ELR (cell line): ENCODE results near the gene INCA1.
A peak's percentile ranks its signal among the peaks of the same experiment; 100 is the strongest.

Source experiments
- DNase-seq: peaks from one replicate; pipeline ENCODE4 v3.0.0-alpha.2; 2015; ENCODE audit warnings: low read depth

The INCA1 gene

DNA sequence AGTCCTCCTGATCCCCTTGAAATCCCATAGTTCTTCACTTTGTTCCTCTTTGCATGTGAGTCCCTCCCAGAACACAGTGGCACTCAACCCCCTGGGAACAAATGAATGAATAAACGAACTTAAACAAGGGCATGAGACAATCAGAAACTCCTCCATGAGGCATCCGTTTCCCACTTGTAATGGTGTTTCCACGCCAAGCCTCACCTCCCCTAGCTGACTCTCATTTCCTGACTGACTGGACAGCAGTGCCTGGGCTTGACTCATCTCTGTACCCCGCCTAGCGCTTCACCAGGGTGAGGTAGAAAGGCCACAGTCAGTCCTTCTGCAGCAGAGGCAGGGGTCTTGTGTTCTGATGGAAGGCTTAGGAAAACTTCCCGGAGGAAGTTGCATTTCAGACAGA, 14.6 kb upstream of the INCA1 start:
- peak; percentile 87 for DNase-seq

DNA sequence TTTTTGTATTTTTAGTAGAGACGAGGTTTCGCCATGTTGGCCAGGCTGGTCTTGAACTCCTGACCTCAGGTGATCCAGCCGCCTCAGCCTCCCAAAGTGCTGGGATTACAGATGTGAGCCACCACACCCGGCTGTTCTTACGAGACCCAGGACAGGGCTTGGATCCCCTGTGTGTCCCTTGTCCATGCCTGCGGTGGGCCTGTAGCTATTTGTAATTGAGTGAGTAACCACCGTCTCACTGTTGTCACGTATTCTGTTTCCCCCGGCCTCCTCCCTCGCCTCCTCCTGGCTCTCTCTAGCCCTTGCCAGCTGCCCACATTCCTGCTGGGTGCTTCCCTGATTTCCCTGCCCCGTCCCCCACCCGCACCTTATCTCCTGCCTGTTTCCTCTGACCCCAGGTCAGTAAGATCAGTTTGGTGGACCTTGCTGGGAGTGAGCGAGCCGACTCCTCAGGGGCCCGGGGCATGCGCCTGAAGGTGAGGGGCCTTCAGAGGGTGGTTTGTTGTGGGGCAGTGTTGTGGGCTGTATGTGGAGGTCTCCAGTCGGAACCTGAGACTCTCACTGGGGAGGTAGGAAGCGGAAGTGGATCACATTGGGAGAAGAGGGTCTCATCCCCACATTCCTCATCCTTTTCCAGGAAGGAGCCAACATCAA, 6.0 kb upstream of the INCA1 start:
- DNase-seq: no peak

DNA sequence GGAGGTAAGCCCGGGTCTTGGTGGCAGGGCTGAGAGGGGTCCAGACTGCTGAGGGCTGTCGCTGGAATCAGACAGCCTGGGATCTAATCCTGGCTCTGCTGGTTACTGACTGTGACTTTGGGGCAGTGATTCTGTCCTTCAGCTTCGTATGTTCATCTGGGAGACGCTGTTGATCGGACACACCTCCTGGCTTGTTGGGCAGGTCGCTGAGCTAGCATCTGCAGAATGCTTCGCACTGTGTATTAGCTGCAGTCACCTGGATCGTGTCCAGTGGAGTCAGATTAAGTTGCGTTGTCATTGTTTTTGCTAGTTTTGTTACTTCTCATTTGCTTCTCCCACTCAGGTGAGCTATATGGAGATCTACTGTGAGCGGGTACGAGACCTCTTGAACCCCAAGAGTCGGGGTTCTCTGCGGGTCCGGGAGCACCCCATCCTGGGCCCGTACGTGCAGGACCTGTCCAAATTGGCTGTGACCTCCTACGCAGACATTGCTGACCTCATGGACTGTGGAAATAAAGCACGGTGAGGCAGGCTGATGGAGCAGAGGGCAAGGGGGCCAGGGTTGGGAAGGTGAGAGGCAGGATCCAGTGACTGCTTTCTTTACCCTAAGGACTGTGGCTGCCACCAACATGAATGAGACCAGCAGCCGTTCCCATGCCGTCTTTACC, 4.9 kb upstream of the INCA1 start:
- no peak for DNase-seq

DNA sequence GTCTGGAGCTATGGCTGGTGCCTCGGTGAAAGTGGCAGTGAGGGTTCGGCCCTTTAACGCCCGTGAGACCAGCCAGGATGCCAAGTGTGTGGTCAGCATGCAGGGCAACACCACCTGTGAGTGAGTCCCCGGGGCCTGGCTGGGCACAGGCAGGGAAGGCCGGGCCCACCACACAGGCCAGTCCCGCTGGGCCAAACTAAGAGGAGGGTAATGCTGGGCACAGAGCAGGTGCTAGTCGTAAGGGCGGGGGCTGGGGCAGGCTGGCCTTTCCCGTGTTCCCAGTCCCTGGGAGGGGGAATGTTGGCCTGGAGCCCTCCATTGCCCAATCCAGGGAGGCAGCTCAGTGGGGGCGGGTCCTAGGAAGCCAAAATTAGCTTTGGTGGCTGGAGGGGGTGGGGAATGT, 2.9 kb upstream of the INCA1 start:
- DNase-seq: no peak

DNA sequence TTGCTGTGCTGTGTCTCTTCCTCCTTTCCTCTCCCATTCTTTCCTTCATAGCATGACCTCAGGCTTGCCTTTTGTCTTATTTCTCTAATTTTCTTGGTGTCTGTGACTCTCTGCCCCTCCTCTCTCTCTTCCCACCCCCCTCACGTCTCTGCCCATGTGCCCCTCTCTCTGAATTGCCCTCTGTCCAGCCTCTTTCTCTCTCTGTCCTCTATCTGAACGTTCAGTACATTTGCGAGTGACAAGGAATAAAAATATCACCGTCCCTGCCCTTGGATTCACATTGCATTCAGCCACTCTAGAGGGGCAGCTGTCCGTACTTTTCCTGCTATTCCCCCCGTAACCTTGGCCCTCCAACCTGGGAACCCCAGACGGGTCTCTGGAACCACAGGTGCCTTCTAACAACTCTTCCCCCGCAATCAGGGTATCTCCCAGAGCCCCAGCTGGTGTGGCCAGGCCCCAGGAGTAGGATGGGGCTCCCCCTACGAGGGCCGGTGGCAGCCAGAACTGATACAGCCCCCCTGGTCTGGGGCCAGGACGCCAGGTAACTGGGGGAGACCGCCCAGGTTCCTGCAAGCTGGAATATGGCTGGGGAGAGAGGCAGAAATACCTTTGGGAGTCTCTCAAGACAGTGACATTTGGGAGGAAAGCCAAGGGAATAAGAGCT, 2.2 kb upstream of the INCA1 start:
- no peak for DNase-seq

DNA sequence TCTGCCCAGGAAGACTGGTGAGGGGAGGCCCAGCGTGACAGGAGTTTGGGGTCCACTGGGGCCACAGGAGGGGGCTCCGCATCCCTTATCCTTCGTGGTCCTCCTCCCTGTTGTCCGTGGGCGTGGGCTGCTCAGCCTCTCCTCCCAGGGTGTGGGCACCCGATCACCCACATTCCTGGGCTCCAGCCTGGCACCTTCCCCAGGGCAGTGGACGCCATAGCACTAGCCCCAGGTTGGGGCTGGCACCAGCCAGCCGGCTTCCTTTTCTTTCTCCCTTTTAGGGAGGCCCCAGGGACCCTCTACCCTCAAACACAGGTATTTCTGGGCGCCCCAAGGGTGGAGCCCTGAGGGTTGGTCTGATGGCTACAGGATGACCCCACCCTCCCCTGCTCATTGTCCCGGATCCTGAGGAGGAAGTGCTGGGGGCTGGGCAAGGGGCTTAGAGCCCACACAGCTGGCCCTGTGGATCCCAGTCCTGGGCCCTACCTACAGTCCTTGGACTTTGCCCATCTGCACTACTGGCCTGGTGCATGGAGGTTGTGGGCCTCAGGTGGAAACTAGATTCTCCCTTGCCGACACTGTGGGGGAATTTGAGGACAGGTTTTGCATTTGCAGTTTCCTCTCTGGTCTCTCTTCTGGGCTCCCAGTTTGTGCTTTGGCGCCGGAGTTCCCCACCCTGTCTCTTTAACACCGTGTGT, 1.6 kb upstream of the INCA1 start:
- DNase-seq: no peak

DNA sequence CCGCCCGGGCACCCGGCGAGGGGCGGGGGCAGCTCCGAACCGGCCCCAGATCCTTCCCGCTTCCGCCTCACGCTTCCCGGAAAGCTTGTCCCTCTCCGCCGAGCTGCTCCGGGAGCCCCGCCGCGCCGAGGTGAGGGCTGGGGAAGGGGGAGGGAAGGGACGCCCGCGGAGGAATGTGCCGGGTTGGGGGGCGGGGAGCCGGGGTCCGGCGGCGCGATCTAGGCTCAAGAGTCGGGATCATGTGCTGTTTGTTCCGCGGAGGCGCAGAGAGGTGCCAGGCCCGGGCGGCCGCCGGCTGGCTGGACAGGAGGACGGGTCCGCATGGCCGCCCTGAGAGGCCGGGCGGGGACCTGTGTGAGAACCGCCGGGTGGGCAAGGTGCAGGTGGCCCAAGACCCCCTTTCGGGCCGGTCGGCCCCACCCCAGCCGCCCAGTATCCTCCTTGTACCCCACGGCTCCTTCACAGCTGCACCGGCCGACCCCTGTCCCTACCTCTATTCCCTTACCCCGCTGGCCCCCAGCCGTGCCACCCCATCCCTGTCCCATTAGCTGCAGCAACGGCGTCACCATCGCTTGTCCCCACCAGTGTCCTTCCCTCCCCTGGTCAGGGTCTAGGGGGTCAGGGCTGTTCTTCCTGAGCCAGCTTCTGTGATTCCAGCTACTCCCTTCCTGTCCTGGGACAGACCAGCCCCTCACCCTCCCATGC, 857 bp upstream of the INCA1 start:
- DNase-seq: peak; percentile 51

DNA sequence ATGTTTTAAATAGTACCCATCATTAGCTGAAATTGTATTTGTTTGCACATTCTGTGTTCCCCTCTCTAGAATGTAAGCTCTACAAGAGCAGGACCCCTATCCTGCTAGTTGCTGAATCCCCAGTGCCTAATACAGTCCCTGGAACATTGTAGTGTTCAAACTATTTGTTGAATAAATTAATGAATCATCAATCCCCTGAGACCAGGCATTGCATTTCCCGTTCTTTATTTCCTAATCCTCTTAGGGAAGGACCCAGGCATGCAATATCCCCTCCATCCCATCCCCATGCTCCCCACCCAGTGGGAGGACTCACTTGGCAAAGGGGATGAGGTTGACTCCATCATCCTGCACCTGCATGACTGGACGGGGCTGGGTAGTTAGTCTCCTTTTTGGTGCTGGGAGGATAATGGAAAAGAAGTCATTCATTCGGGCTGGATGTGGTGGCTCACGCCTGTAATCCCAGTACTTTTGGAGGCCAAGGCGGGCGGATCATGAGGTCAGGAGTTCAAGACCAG, 3.2 kb downstream of the INCA1 start:
- DNase-seq: no peak

DNA sequence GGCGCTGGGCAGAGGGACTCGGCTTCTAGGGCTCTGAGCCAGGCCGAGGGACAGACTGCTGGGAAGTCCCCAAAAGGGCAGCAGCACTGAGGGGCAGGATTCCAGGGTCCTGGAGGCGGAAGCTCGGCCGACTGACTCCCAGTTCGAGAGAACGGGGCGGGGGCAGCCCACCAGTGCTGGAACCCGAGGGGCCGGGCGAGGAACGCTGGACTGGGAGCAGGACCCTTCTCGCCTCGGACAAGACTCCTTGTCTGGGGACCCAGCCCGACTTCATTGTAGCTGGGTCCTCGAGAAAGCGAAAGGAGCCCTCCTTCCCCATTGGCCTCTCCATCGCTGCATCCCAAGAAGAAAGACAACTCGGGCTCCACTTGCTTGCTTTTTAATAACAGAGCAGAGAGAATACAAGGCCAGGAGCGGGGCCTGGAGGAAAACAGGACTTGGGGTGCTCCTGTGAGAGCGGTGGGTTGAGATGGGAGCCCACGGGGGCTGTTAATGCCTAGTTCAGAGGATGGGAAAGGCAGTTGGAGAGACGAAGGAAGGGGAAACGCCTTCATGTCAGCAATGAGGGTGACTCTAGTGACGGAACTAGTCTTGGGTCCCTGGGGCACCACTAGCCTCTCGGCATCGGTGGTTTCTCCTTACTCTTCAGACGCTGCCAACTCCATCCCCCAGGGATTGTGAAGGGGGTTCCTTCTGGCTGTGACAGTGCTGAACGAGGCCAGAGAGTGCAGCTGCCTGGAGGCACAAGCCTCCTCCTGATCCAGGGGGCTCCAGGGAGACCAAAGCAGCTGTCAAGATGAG, 9.4 kb downstream of the INCA1 start:
- DNase-seq: peak; percentile 35

DNA sequence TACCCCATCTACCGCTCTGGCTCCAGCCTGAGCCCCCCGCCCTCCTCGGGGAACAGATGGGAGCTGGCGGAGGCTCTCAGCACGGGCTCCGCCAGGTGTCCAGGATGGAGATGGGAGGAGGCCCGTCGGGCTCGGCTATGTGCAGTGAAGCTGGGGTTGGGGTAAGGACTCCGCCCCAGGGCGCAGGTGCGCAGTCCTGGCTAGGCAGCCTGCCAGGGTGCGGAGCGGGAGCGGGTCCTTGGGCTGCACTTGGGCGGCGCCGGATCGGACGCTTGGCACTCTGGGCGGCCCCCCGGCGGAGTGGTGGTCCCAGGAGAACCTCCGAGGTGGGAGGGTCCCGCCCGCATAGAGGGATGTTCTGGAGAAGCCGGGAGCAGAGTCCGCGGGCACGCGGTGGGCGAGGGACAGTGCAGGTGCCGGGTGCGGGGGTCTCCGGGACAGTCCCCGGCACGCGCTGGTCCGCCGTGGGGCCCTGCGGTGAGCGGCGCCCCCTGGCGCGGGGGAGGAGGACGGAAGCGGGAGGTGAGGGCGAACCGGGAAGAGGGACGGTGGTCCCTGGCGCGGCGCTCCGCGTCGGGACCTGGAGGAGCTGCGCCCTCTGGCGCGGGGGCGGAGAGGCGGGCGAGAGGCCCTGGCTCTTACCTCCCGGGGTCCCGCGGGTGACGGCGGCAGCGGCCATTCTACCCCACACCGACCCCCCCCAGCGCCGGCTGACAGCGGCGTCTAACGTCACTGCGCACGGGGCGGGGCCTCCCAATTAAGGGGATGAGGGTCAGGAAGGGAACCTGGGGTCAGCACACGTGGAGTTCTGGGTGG, 10.2 kb downstream of the INCA1 start, which contains the start of gene CAMTA2:
Gene CAMTA2, minus strand, starts transcription at position 725 of the 816 bp plus-strand sequence. CDS start 1,453 bp downstream, outside the sequence.
- DNase-seq: peak; percentile 79

DNA sequence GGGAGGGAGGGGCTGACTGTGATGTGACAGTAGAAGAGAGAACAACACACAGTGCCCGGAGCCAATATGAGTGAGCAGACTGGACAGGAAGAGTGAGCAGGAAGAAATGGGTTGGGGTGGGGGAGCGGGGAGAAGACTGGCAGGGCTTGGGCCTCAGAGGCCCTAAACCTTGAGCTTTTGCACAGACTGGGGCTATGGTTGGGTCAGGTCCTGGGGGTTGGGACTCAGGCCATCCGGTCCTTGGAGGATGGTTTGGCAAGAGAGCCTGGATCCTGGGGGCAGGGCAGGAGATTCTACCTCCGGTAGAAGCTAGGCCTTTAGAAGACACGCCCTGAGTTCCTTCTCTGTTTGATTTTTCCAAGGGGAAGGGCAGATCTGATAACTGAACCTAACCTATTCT, 10.9 kb downstream of the INCA1 start:
- peak; percentile 48 for DNase-seq

DNA sequence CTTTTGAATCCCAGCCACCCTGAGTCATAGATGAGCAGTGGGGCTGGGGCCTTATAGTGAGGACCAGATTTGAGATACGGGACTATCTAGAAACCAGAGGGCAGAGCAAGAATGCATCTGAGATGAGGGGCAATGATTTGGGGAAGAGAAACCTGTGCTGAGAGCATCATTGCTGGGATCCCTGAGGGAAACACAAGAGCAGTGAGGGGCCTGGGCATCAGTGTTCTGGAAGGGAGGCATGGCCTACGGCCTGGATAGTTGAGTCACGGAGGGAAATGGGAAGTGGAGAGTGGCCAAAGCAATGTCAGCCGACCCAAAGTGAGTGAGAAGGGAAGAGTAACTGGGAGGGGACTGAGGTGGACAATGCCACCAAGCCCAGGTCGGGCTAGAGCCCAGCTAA, 15.0 kb downstream of the INCA1 start:
- DNase-seq: no peak

DNA sequence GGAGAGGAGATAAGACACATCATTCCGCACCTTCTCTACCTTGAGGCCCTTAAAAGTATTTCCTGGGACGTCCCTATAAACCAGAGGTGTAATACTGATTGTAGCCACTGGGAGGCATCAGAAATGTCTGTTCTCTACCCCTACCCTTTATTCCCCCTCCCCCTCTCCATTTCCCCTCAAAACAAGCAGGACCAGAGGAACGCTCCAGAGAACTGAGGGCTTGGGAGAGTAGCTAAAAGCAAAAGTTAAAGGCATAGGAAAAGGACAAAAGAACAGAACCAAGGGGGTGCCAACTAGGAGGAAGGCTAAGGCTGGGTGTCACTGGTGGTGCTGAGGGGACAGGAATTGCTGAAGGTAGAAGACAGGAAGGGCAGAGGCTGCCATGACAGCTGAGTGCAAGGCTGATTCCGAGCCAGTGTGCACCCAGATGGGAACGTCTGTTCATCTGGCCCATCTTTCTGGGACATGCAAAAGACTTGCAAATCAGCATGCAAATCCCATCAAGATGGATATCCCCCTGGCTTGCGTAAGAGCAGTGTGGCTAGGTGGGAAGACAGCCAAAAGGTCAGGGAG, 16.6 kb downstream of the INCA1 start:
- peak; percentile 65 for DNase-seq

DNA sequence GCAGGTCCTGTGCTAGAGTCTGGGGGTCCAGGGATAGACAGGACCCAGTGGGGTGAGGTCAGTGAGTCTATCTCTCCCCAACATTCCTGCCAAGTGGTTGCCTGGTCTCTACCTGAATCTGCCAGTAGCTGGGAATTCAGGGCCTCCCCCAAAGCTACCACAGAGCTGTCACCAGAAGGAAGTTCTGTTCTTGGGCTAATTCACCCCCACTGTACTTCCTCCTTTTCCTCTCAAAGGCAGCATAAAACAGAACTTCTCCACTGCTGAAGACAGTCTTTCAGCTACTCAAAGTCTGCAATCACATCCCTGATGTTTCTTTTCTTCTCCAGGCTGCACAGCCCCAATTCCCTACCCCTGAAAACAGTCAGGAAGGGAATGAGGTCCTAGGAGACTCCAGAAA, 18.6 kb downstream of the INCA1 start:
- no peak for DNase-seq

DNA sequence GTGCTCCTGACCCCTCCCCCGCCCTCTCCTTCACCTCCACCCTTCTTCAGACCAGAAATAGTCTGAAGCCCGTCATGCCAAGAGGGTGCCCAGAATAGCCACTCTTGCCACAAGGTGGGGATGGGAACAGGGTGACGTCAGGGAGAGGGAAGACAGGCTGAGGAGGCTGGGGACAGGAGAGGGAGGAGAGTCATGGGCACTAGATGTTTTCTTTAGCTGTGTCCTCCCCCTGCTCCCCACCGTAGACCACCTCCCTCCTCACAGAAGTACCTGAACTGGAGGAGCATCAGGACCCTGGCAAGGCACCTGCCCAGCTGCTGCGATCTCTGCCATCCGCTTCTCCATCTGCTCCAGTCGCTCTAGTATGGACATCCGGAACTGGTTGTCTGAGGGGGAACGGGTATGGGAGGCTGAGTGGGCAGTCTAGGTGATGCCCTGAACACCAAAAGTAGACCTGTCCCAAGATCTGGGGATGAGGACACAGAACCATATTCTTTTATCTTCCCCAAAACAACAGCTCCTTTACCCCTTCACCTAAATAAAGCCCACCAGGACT, 23.1 kb downstream of the INCA1 start:
- no peak for DNase-seq

DNA sequence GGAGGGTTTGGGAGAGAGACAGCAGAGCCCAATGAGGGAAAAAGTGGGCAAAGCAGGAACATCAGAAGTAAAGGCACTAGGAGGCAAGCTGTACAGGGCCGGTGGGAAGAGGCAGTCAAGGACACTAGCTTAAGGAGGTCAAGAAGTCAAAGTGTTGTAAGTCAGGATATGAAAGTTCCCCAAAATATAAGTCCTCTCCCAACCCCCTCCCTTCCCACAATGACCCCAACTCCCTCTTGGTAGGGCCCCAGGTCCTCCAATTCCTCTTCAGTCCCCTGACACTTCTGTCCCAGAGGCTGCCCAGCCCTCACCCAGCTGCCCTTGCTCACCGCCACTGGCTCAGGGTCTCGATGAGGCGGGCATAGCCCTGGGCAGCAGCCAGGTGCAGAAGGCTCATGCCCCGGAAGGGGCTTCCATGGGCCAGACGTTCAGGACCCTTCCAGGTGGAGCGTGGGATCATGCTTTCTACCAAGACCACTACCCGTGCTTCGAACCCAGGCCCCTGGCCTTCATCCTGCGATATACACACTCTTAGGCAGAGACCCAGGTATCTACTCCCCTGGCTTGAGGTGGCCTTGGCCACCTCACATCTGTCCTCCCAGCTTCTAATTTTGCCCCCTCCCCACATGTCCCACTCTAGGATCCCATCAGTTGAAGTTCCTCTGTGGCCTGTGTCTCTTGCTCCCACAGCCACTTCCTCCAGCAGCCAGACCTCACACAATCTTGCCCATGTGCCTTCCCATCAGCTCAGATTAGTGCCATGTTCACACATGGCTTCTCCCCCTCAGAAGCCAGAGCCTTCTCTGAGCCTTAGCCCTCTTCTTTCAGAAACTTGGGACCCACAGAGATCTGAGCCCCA, 23.8 kb downstream of the INCA1 start:
- no peak for DNase-seq

DNA sequence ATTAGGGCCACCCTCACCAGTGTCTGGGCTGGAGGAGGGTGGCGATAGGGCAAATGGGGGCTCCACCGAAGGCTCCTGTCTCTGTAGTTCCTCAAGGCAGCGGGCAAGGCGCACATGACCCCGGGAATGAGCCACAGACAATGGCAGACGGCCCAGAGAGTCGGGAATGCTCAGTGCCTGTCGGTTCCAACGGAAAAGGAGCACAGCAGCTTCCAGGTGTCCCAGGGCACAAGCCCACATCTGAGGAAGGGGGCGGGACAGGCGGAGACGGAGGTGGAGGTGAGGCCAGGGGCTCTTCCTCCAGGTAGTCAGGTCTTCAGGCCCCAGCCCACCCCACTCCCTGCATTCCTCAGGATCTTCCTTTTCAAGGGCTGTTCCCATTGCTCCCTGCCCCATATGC, 24.6 kb downstream of the INCA1 start:
- DNase-seq: no peak

DNA sequence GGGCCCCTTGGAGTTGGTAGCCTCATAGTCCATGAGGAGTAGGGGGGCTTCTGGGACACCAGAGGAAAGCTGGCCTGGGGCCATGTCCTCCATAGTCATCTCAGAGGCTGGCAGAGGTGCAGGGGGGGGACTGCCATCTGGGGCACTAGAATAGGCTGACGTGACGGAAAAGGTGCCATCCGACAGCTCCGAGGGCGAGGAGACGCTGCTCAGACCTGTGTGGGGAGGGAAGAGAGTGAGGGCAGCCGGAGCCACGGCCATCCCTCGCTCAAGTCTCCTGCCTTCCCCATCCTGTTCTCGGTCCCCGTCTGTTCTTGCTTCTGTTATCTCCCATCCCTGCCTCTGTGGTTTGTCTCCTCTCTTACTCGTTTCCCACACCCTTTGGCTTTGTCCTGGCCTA, 25.0 kb downstream of the INCA1 start:
- DNase-seq: no peak

DNA sequence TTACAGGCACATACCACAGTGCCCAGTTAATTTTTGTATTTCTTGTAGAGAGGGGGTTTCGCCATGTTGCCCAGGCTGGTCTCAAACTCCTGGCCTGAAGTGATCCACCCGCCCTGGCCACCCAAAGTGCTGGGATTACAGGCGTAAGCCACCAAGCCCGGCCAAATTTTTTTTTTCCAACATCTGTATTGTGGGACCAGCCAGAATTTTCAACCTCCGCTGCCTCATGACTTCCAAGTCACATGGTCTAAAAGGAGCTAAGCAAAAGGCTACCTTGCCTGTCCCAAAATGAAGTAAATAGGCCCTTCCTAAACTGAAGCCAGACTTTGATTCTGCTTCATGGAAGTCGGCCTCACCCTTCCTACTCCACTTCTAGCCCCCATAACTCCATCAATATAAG, 25.5 kb downstream of the INCA1 start:
- DNase-seq: no peak
